Measurements from ENCODE around the gene CHSY1.

DNA sequence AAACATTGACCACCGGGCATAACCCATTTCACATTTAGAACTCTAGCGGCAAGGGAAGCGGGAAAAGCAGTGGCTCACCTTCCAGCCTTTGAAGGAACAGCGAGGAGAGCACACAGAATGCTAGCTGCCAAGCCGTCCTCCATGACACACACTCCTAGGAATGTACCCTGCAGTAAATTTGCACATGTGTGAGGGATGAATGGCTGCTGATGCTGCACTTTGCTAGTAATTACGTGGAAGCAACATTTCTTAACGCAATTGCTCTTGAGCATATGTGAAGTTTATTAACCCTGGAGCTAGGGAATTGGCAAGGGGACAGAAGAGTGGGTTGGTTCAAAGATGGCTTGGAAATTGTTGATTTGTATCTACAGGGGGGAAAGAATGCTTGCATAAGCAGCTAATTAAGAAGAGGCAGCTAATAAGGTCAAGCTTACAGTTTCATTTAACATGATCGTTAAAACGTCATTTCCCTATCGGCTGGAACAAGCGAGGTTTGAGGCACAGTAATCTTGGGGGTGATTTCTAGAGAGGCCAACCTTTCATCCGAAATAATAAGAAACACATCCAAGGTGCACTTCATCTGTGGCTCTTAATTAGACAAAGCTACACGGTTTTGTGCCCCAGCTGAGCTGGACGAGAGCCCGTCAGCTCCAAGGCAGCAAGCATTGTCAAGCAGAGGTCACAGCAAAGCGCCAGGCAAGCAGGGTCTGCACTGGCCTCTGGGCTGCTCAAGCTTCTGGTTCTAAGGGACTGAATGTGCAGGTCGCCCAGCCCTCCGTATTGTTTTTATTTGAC, 123.4 kb downstream of the CHSY1 start:
- TF ChIP-seq POLR2AphosphoS5 (IDR thresholded peaks at IDR 0.05) (no peak), CTCF (IDR thresholded peaks at IDR 0.05 in 8 of 11, conservative IDR thresholded peaks at IDR 0.05 in 3 of 11) (no peak), POLR2A (IDR thresholded peaks at IDR 0.05) (no peak)
